ENCODE results near the gene C1D.

DNA sequence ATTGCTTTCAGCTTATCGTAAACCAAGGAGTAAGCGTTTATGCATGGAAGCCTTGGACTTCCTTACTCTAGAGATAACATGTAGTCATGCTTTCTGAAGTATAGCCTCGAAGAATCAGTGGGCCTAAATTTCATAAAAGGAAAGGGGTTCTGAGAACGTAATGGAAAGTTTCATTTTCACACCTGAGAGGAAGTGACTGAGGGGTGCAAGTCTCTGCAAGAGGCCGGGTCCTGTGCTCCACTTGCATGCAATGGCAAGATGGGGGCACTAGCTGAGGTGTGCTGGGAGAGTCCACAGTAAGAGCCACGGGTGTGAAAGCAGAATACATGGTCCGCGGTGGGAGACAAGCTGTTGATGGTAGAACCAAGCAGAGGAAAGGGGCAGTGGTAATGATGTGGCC, 36.5 kb upstream of the C1D start:
- TF ChIP-seq, protein P1, sequence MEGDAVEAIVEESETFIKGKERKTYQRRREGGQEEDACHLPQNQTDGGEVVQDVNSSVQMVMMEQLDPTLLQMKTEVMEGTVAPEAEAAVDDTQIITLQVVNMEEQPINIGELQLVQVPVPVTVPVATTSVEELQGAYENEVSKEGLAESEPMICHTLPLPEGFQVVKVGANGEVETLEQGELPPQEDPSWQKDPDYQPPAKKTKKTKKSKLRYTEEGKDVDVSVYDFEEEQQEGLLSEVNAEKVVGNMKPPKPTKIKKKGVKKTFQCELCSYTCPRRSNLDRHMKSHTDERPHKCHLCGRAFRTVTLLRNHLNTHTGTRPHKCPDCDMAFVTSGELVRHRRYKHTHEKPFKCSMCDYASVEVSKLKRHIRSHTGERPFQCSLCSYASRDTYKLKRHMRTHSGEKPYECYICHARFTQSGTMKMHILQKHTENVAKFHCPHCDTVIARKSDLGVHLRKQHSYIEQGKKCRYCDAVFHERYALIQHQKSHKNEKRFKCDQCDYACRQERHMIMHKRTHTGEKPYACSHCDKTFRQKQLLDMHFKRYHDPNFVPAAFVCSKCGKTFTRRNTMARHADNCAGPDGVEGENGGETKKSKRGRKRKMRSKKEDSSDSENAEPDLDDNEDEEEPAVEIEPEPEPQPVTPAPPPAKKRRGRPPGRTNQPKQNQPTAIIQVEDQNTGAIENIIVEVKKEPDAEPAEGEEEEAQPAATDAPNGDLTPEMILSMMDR (IDR thresholded peaks at IDR 0.05), result no peak
- TF ChIP-seq POLR2AphosphoS5 (IDR thresholded peaks at IDR 0.05), result no peak
- TF ChIP-seq EP300 (IDR thresholded peaks at IDR 0.05; ENCODE audit: low read depth), result no peak
